Mesenchymal stem cell (in vitro differentiated cells and primary cell): Measurements from ENCODE around the gene SENP5.

Experiments used
- DNase-seq: peaks from one replicate; pipeline ENCODE4 v3.0.0-alpha.2; 2013
- H2AFZ ChIP-seq: one replicate; pipeline ENCODE4 v1.6.1; 2013; ENCODE audit warnings: low read depth, mild to moderate bottlenecking, control low read depth, inconsistent platforms, low read length, moderate library complexity
- H2AK5ac ChIP-seq: 2 replicates; pipeline ENCODE4 v1.6.1; 2013; ENCODE audit warnings: low read length, moderate library complexity, mild to moderate bottlenecking, inconsistent platforms; ENCODE audit not compliant: severe bottlenecking
- H2BK120ac ChIP-seq: one replicate; pipeline ENCODE4 v1.6.1; 2013; ENCODE audit warnings: low read depth, mild to moderate bottlenecking, inconsistent platforms, low read length, moderate library complexity
- H2BK12ac ChIP-seq, 2 experiments: one replicate each; pipeline ENCODE4 v1.6.1; 2013; ENCODE audit warnings: inconsistent platforms in 2 of 2, low read length in 2 of 2, mild to moderate bottlenecking in 2 of 2, moderate library complexity in 2 of 2, control low read depth in 1 of 2
- H2BK15ac ChIP-seq: one replicate; pipeline ENCODE4 v1.6.1; 2013; ENCODE audit warnings: mild to moderate bottlenecking, low read depth, inconsistent platforms; ENCODE audit not compliant: poor library complexity, severe bottlenecking
- H2BK5ac ChIP-seq: 2 replicates; pipeline ENCODE4 v1.6.1; 2013; ENCODE audit warnings: low read depth, mild to moderate bottlenecking, low read length, control low read depth, inconsistent platforms; ENCODE audit not compliant: poor library complexity, severe bottlenecking
- H3K14ac ChIP-seq, 2 experiments: one replicate each; pipeline ENCODE4 v1.6.1; 2013; ENCODE audit warnings: inconsistent platforms in 2 of 2, low read length in 2 of 2, control low read depth in 1 of 2, mild to moderate bottlenecking in 1 of 2, moderate library complexity in 1 of 2
- H3K18ac ChIP-seq, 2 experiments: one replicate each; pipeline ENCODE4 v1.6.1; 2013; ENCODE audit warnings: inconsistent platforms in 2 of 2, low read length in 2 of 2, control low read depth in 1 of 2, low read depth in 1 of 2, mild to moderate bottlenecking in 1 of 2
- H3K23ac ChIP-seq, 2 experiments: one replicate each; pipeline ENCODE4 v1.6.1; 2013; ENCODE audit warnings: inconsistent platforms in 2 of 2, low read length in 2 of 2, mild to moderate bottlenecking in 2 of 2, moderate library complexity in 2 of 2, control low read depth in 1 of 2
- H3K27ac ChIP-seq: 2 replicates; pipeline ENCODE4 v1.5.1; 2013; ENCODE audit warnings: mild to moderate bottlenecking, moderate library complexity, low read length, control low read depth, inconsistent platforms; ENCODE audit not compliant: poor library complexity, severe bottlenecking
- H3K27me3 ChIP-seq, 2 experiments: 2 replicates each; pipeline versions ENCODE4 v1.6.1 to v1.7.0; 2013; ENCODE audit warnings: low read length in 2 of 2, mild to moderate bottlenecking in 2 of 2, moderate library complexity in 2 of 2, control low read depth in 1 of 2, inconsistent platforms in 1 of 2; ENCODE audit not compliant: control insufficient read depth in 1 of 2, insufficient read depth in 1 of 2
- H3K36me3 ChIP-seq, 2 experiments: 2 replicates each; pipeline versions ENCODE4 v1.6.1 to v1.7.0; 2013; ENCODE audit warnings: low read length in 2 of 2, control low read depth in 1 of 2, inconsistent platforms in 1 of 2, low read depth in 1 of 2, mild to moderate bottlenecking in 1 of 2; ENCODE audit not compliant: insufficient read depth in 2 of 2, control insufficient read depth in 1 of 2
- H3K4ac ChIP-seq, 2 experiments: one replicate each; pipeline ENCODE4 v1.6.1; 2013; ENCODE audit warnings: inconsistent platforms in 2 of 2, low read length in 2 of 2, mild to moderate bottlenecking in 2 of 2, moderate library complexity in 2 of 2, control low read depth in 1 of 2, low read depth in 1 of 2
- H3K4me1 ChIP-seq: 2 replicates; pipeline ENCODE4 v1.6.1; 2013; ENCODE audit warnings: low read depth, low read length, control low read depth; ENCODE audit not compliant: control insufficient read depth, insufficient read depth
- H3K4me2 ChIP-seq: 2 replicates; pipeline ENCODE4 v1.6.1; 2013; ENCODE audit warnings: low read length, mild to moderate bottlenecking, inconsistent platforms; ENCODE audit not compliant: poor library complexity, severe bottlenecking
- H3K4me3 ChIP-seq, 2 experiments: 2 replicates each; pipeline versions ENCODE4 v1.5.1 to v1.7.0; 2013; ENCODE audit warnings: low read length in 2 of 2, mild to moderate bottlenecking in 2 of 2, control low read depth in 1 of 2, low read depth in 1 of 2; ENCODE audit not compliant: insufficient read depth in 1 of 2
- H3K79me1 ChIP-seq: replicated peaks from 2 replicates; pipeline ENCODE4 v1.6.1; 2013; ENCODE audit warnings: mild to moderate bottlenecking, control low read depth, low read length, inconsistent platforms; ENCODE audit not compliant: poor library complexity, severe bottlenecking
- H3K9ac ChIP-seq: 2 replicates; pipeline ENCODE4 v1.7.0; 2013; ENCODE audit warnings: mild to moderate bottlenecking, low read length, moderate library complexity
- H3K9me3 ChIP-seq: 2 replicates; pipeline ENCODE4 v1.7.0; 2013; ENCODE audit warnings: mild to moderate bottlenecking, low read length; ENCODE audit not compliant: control insufficient read depth
- H4K8ac ChIP-seq: one replicate; pipeline ENCODE4 v1.6.1; 2013; ENCODE audit warnings: inconsistent platforms, mild to moderate bottlenecking, low read length, moderate library complexity
- H4K91ac ChIP-seq: one replicate; pipeline ENCODE4 v1.6.1; 2013; ENCODE audit warnings: mild to moderate bottlenecking, low read length, inconsistent platforms
- WGBS: methylation state at CpG from one replicate; pipeline ENCODE4 v1.1.7; 2013; ENCODE audit warnings: mixed read lengths; 5-methylcytosine and 5-hydroxymethylcytosine counted together

The SENP5 gene

GRCh38 chr3:196971094-196971698, 103.5 kb downstream of the SENP5 start:
- no peak overlapping the region for H3K4ac ChIP-seq
- DNase-seq = no peak
- H4K91ac ChIP-seq = no peak overlapping the region
- H3K14ac ChIP-seq = no peak overlapping the region
- WGBS = 78% methylated on average over 7 of the region's 7 CpGs
- H3K9ac ChIP-seq = no peak overlapping the region
- H2BK12ac ChIP-seq = no peak overlapping the region
- H3K4me3 ChIP-seq = no peak overlapping the region
- no peak overlapping the region for H3K4me2 ChIP-seq
- H2BK120ac ChIP-seq = no peak overlapping the region
- H2BK5ac ChIP-seq = no peak overlapping the region
- H3K18ac ChIP-seq = no peak overlapping the region
- peaks cover 0 to 6% of the 10 kb centered on the region in 2 experiments for H3K27me3 ChIP-seq
- H3K79me1 ChIP-seq = no peaks in the 10 kb centered on the region
- H2BK15ac ChIP-seq = no peak overlapping the region
- H2AFZ ChIP-seq = no peak overlapping the region
- H3K23ac ChIP-seq = no peak overlapping the region
- no peaks in the 10 kb centered on the region for H3K9me3 ChIP-seq
- no peak overlapping the region for H2AK5ac ChIP-seq
- peaks cover 17% of the 10 kb centered on the region for H3K4me1 ChIP-seq
- no peak overlapping the region for H4K8ac ChIP-seq
- no peak overlapping the region for H3K27ac ChIP-seq
- no peaks in the 10 kb centered on the region for H3K36me3 ChIP-seq

GRCh38 chr3:196974661-196975060, 106.9 kb downstream of the SENP5 start:
- Histone ChIP-seq H3K9me3 (no peaks in the 10 kb centered on the region), H3K27ac (no peak overlapping the region), H3K4me2 (no peak overlapping the region), H2BK5ac (no peak overlapping the region), H2BK120ac (no peak overlapping the region), H3K18ac (no peak overlapping the region), H3K27me3 (peaks cover 0 to 6% of the 10 kb centered on the region in 2 experiments), H3K4ac (no peak overlapping the region), H2AK5ac (no peak overlapping the region), H4K91ac (no peak overlapping the region), H3K14ac (no peak overlapping the region), H4K8ac (no peak overlapping the region), H2BK15ac (no peak overlapping the region), H3K36me3 (no peaks in the 10 kb centered on the region), H3K4me1 (peaks cover 3% of the 10 kb centered on the region), H2AFZ (no peak overlapping the region), H3K9ac (no peak overlapping the region), H3K79me1 (no peaks in the 10 kb centered on the region), H2BK12ac (no peak overlapping the region), H3K4me3 (no peak overlapping the region), H3K23ac (no peak overlapping the region)
- DNase-seq = no peak
- 90% methylated on average over 4 of the region's 5 CpGs for WGBS

- Histone ChIP-seq H3K36me3 (no peaks in the 10 kb centered on the region), H3K4me3 (no peak overlapping the region), H4K91ac (no peak overlapping the region), H4K8ac (no peak overlapping the region), H3K23ac (no peak overlapping the region), H3K9ac (no peak overlapping the region), H3K79me1 (no peaks in the 10 kb centered on the region), H2BK15ac (no peak overlapping the region), H3K14ac (no peak overlapping the region), H3K4ac (no peak overlapping the region), H3K18ac (no peak overlapping the region), H3K9me3 (no peaks in the 10 kb centered on the region), H3K4me2 (no peak overlapping the region), H2BK5ac (no peak overlapping the region), H3K4me1 (peaks cover 2% of the 10 kb centered on the region), H2BK12ac (no peak overlapping the region), H3K27me3 (peaks cover 0 to 5% of the 10 kb centered on the region in 2 experiments), H2AK5ac (no peak overlapping the region), H3K27ac (no peak overlapping the region), H2AFZ (no peak overlapping the region), H2BK120ac (no peak overlapping the region)
- no peak for DNase-seq
- WGBS = 83% methylated on average over 4 of the region's 4 CpGs
Measured at GRCh38 chr3:196975349-196975748, 107.6 kb downstream of the SENP5 start.

- Histone ChIP-seq H3K27ac (no peak overlapping the region), H3K36me3 (no peaks in the 10 kb centered on the region), H3K14ac (no peak overlapping the region), H3K9me3 (no peaks in the 10 kb centered on the region), H3K4me2 (no peak overlapping the region), H4K91ac (no peak overlapping the region), H3K4me3 (no peak overlapping the region), H3K4me1 (peaks cover 2% of the 10 kb centered on the region), H2BK5ac (no peak overlapping the region), H4K8ac (no peak overlapping the region), H3K27me3 (no peaks in the 10 kb centered on the region), H2BK15ac (no peak overlapping the region), H2AK5ac (no peak overlapping the region), H2BK120ac (no peak overlapping the region), H3K9ac (no peak overlapping the region), H2AFZ (no peak overlapping the region), H3K23ac (no peak overlapping the region), H3K79me1 (no peaks in the 10 kb centered on the region), H3K18ac (no peak overlapping the region), H2BK12ac (no peak overlapping the region), H3K4ac (no peak overlapping the region)
- 86% methylated on average over 11 of the region's 11 CpGs for WGBS
- DNase-seq = no peak
Measured at GRCh38 chr3:196976941-196977340, 109.2 kb downstream of the SENP5 start.
